H9 (cell line): ENCODE results near the gene SLC7A1. TPM values are rescaled to one million over a fixed set of nuclear protein-coding genes. Genes with fewer than 3 reads are reported as not detected.

Experiments used
- DNase-seq: peaks from one replicate; pipeline ENCODE4 v3.0.0-alpha.2; 2017
- H2AFZ ChIP-seq: one replicate; pipeline ENCODE4 v1.6.1; 2013; ENCODE audit warnings: mild to moderate bottlenecking, low read length, control low read depth, moderate library complexity
- H2AK5ac ChIP-seq: 2 replicates; pipeline ENCODE4 v1.6.1; 2013; ENCODE audit warnings: low read length, control low read depth, mixed read lengths; ENCODE audit not compliant: insufficient read length
- H2BK120ac ChIP-seq: one replicate; pipeline ENCODE4 v1.6.1; 2013; ENCODE audit warnings: low read depth, mild to moderate bottlenecking, low read length, control low read depth, inconsistent platforms; ENCODE audit not compliant: poor library complexity, severe bottlenecking
- H2BK12ac ChIP-seq: 2 replicates; pipeline ENCODE4 v1.6.1; 2013; ENCODE audit warnings: low read length, control low read depth, mixed read lengths, low read depth; ENCODE audit not compliant: insufficient read length
- H2BK15ac ChIP-seq: 2 replicates; pipeline ENCODE4 v1.6.1; 2013; ENCODE audit warnings: low read depth, low read length, control low read depth
- H2BK20ac ChIP-seq: one replicate; pipeline ENCODE4 v1.6.1; 2013; ENCODE audit warnings: low read depth, mild to moderate bottlenecking, low read length, control low read depth, inconsistent platforms; ENCODE audit not compliant: poor library complexity, severe bottlenecking
- H2BK5ac ChIP-seq: 2 replicates; pipeline ENCODE4 v1.6.1; 2013; ENCODE audit warnings: low read length, control low read depth, mixed read lengths; ENCODE audit not compliant: insufficient read length
- H3K14ac ChIP-seq: 2 replicates; pipeline ENCODE4 v1.6.1; 2013; ENCODE audit warnings: low read length, control low read depth; ENCODE audit not compliant: insufficient read depth
- H3K18ac ChIP-seq: 2 replicates; pipeline ENCODE4 v1.6.1; 2013; ENCODE audit warnings: low read depth, mild to moderate bottlenecking, mixed read lengths, low read length, control low read depth; ENCODE audit not compliant: insufficient read length
- H3K23ac ChIP-seq: 2 replicates; pipeline ENCODE4 v1.6.1; 2013; ENCODE audit warnings: low read length, control low read depth, mixed read lengths, low read depth; ENCODE audit not compliant: insufficient read length
- H3K23me2 ChIP-seq: 2 replicates; pipeline ENCODE4 v1.6.1; 2013; ENCODE audit warnings: low read depth, mild to moderate bottlenecking, mixed read lengths, low read length, control low read depth; ENCODE audit not compliant: insufficient read length, poor library complexity, severe bottlenecking
- H3K27ac ChIP-seq: 2 replicates; pipeline ENCODE4 v1.5.1; 2013; ENCODE audit warnings: low read length, control low read depth, mixed read lengths, low read depth; ENCODE audit not compliant: insufficient read length
- H3K27me3 ChIP-seq: 2 replicates; pipeline ENCODE4 v1.6.1; 2013; ENCODE audit warnings: low read length, control low read depth, inconsistent platforms; ENCODE audit not compliant: insufficient read depth
- H3K4ac ChIP-seq: 2 replicates; pipeline ENCODE4 v1.6.1; 2013; ENCODE audit warnings: low read depth, mild to moderate bottlenecking, control low read depth, inconsistent platforms, low read length, moderate library complexity
- H3K4me1 ChIP-seq: 2 replicates; pipeline ENCODE4 v1.6.1; 2013; ENCODE audit warnings: low read length, control low read depth, inconsistent platforms; ENCODE audit not compliant: insufficient read depth
- H3K4me2 ChIP-seq: 2 replicates; pipeline ENCODE4 v1.6.1; 2013; ENCODE audit warnings: low read length, control low read depth, mixed read lengths; ENCODE audit not compliant: insufficient read length, insufficient read depth
- H3K56ac ChIP-seq: 2 replicates; pipeline ENCODE4 v1.6.1; 2013; ENCODE audit warnings: low read depth, mild to moderate bottlenecking, mixed read lengths, low read length, control low read depth; ENCODE audit not compliant: insufficient read length
- H3K79me1 ChIP-seq: 2 replicates; pipeline ENCODE4 v1.6.1; 2013; ENCODE audit warnings: low read depth, mild to moderate bottlenecking, moderate library complexity, low read length, control low read depth, inconsistent platforms; ENCODE audit not compliant: insufficient read depth, poor library complexity, severe bottlenecking
- H3K79me2 ChIP-seq: 2 replicates; pipeline ENCODE4 v1.6.1; 2013; ENCODE audit warnings: low read length, control low read depth, inconsistent platforms; ENCODE audit not compliant: insufficient read depth
- H3K9ac ChIP-seq: 2 replicates; pipeline ENCODE4 v1.6.1; 2013; ENCODE audit warnings: low read length, control low read depth, mixed read lengths; ENCODE audit not compliant: insufficient read length; ENCODE audit errors: extremely low read depth
- H3K9me3 ChIP-seq: one replicate; pipeline ENCODE4 v1.6.1; 2013; ENCODE audit warnings: low read depth, low read length, inconsistent platforms; ENCODE audit not compliant: control insufficient read depth
- H3T11ph ChIP-seq: one replicate; pipeline ENCODE4 v1.6.1; 2013; ENCODE audit warnings: mild to moderate bottlenecking, low read length, control low read depth, inconsistent platforms
- H4K20me1 ChIP-seq: one replicate; pipeline ENCODE4 v1.6.1; 2013; ENCODE audit not compliant: control insufficient read depth, insufficient read length, insufficient read depth
- H4K5ac ChIP-seq: 2 replicates; pipeline ENCODE4 v1.6.1; 2013; ENCODE audit warnings: low read depth, mild to moderate bottlenecking, mixed read lengths, low read length, control low read depth; ENCODE audit not compliant: insufficient read length
- H4K8ac ChIP-seq: replicated peaks from 2 replicates; pipeline ENCODE4 v1.6.1; 2013; ENCODE audit warnings: low read length, control low read depth, mixed read lengths, low read depth; ENCODE audit not compliant: insufficient read length
- H4K91ac ChIP-seq: 2 replicates; pipeline ENCODE4 v1.6.1; 2013; ENCODE audit warnings: low read depth, mild to moderate bottlenecking, moderate library complexity, mixed read lengths, low read length, control low read depth; ENCODE audit not compliant: insufficient read length
- H3K27ac Mint-ChIP-seq, 3 experiments: 2 replicates in 2 of 3; 3 replicates in 1 of 3; pipeline ENCODE4 v1.8.0; 2020 to 2021; ENCODE audit warnings: mixed read lengths in 3 of 3, mild to moderate bottlenecking in 1 of 3, moderate library complexity in 1 of 3
- H3K27me3 Mint-ChIP-seq: 2 replicates; pipeline ENCODE4 v1.8.0; 2021; ENCODE audit warnings: low read depth, mild to moderate bottlenecking, moderate library complexity, mixed read lengths
- H3K36me3 Mint-ChIP-seq, 3 experiments: 2 replicates in 2 of 3; 3 replicates in 1 of 3; pipeline ENCODE4 v1.8.0; 2020 to 2021; ENCODE audit warnings: low read depth in 3 of 3, mixed read lengths in 3 of 3; ENCODE audit not compliant: insufficient read depth in 1 of 3
- H3K4me1 Mint-ChIP-seq, 2 experiments: 2 replicates each; pipeline ENCODE4 v1.8.0; 2020; ENCODE audit warnings: mixed read lengths in 2 of 2
- H3K4me3 Mint-ChIP-seq, 2 experiments: 2 replicates in 1 of 2; 3 replicates in 1 of 2; pipeline ENCODE4 v1.8.0; 2020 to 2021; ENCODE audit warnings: mild to moderate bottlenecking in 2 of 2, mixed read lengths in 2 of 2, moderate library complexity in 1 of 2
- H3K9me3 Mint-ChIP-seq, 2 experiments: 2 replicates in 1 of 2; 3 replicates in 1 of 2; pipeline ENCODE4 v1.8.0; 2020; ENCODE audit warnings: mild to moderate bottlenecking in 2 of 2, mixed read lengths in 2 of 2, moderate library complexity in 1 of 2
- WGBS: extraction: QIAGEN DNeasy Blood & Tissue Kit; methylation state at CpG from one replicate; pipeline ENCODE4 v1.1.7; 2013; ENCODE audit warnings: missing lambda C conversion rate, low lambda C conversion rate, mixed read lengths; ENCODE audit not compliant: insufficient read length; ENCODE audit errors: extremely low coverage; 5-methylcytosine and 5-hydroxymethylcytosine counted together
- total RNA-seq: library from RNA; stranded (reverse); gene quantifications from 2 replicates; pipeline ENCODE4 v1.2.1, GENCODE V29; 2021
- TF ChIP-seq, protein P1 (sequence below): fragments of 200-600 bp; sonication (generic); conservative IDR thresholded peaks from 3 replicates; pipeline ENCODE4 v1.8.0; 2021; ENCODE audit warnings: antibody characterized with exemption, mild to moderate bottlenecking

SLC7A1 gene
- total RNA-seq, 1 experiment from 2014 or later = 109 TPM

DNA sequence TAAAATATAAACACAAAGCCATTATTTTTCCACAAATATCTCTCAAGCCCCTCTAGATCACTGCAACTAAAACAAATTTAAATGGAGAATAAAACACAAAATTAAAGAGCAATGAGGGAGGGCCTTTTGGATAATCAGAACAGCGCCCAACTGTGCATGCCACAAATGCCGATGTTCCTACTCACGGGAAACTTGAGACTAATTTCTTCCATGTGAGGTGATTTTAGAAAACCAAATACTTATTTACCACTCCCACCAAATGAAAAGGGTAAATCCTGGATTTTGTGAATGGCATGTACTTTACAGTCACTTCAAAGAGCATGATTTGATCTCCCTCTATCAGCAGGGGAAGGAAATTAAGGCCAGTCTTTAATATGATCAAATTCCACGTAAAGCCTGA, 74.8 kb downstream of the SLC7A1 start:
- Histone ChIP-seq H2BK120ac (no peak overlapping the region), H4K8ac (no peak overlapping the region), H2BK12ac (no peak overlapping the region), H3K79me2 (no peaks in the 10 kb centered on the region), H3K4me1 (no peaks in the 10 kb centered on the region), H3T11ph (no peak overlapping the region), H3K79me1 (peaks cover 4% of the 10 kb centered on the region), H3K56ac (no peak overlapping the region), H2BK5ac (no peak overlapping the region), H3K23me2 (no peaks in the 10 kb centered on the region), H3K9ac (no peak overlapping the region), H4K5ac (no peak overlapping the region), H3K4me2 (no peak overlapping the region), H4K91ac (no peak overlapping the region), H2BK20ac (no peak overlapping the region), H3K18ac (no peak overlapping the region), H3K27ac (no peak overlapping the region), H3K9me3 (no peaks in the 10 kb centered on the region), H3K4ac (no peak overlapping the region), H3K23ac (no peak overlapping the region), H2BK15ac (no peak overlapping the region), H2AK5ac (no peak overlapping the region), H4K20me1 (peaks cover 3% of the 10 kb centered on the region), H3K14ac (no peak overlapping the region), H2AFZ (no peak overlapping the region), H3K27me3 (no peaks in the 10 kb centered on the region)
- WGBS = no CpG with 5 or more reads among the region's 4 CpGs
- H3K9me3 Mint-ChIP-seq = no peaks in the 10 kb centered on the region
- H3K4me1 Mint-ChIP-seq = peaks cover 0 to 6% of the 10 kb centered on the region in 2 experiments; a peak in 2 of 4 replicates
- no peak overlapping the region for H3K27ac Mint-ChIP-seq
- no peak overlapping the region for H3K4me3 Mint-ChIP-seq
- H3K27me3 Mint-ChIP-seq = no peaks in the 10 kb centered on the region
- H3K36me3 Mint-ChIP-seq = peaks cover 63 to 93% (median 80%) of the 10 kb centered on the region in 3 experiments; a peak in 6 of 7 replicates
- TF ChIP-seq, protein P1, sequence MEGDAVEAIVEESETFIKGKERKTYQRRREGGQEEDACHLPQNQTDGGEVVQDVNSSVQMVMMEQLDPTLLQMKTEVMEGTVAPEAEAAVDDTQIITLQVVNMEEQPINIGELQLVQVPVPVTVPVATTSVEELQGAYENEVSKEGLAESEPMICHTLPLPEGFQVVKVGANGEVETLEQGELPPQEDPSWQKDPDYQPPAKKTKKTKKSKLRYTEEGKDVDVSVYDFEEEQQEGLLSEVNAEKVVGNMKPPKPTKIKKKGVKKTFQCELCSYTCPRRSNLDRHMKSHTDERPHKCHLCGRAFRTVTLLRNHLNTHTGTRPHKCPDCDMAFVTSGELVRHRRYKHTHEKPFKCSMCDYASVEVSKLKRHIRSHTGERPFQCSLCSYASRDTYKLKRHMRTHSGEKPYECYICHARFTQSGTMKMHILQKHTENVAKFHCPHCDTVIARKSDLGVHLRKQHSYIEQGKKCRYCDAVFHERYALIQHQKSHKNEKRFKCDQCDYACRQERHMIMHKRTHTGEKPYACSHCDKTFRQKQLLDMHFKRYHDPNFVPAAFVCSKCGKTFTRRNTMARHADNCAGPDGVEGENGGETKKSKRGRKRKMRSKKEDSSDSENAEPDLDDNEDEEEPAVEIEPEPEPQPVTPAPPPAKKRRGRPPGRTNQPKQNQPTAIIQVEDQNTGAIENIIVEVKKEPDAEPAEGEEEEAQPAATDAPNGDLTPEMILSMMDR = no peak
- DNase-seq = no peak
